H1 (cell line): Measurements from ENCODE around the gene GNB1. TPM values are rescaled to one million over a fixed set of nuclear protein-coding genes. Genes with fewer than 3 reads are reported as not detected.

ENCODE experiments used
- CTCF ChIA-PET: fragments of 300-600 bp; sonication (Branson Sonifier 250); formaldehyde crosslinking; loops from one replicate; lab custom pipeline; 2021; ENCODE audit not compliant: partially characterized antibody; lab: Charles Lee
- POLR2A ChIA-PET: fragments of 300-600 bp; sonication (Branson Sonifier 250); formaldehyde crosslinking; loops from one replicate; lab custom pipeline; 2021; ENCODE audit warnings: inconsistent platforms; ENCODE audit not compliant: partially characterized antibody; lab: Charles Lee
- DNase-seq, 2 experiments: peaks; one replicate each; pipeline versions ENCODE4 v3.0.0 to v3.0.0-alpha.2; 2010 to 2022; ENCODE audit warnings: low spot score in 2 of 2, low read depth in 1 of 2, mixed read lengths in 1 of 2
- FAIRE-seq: peaks from 2 replicates; lab custom pipeline; 2011; peaks lifted over from hg19 to GRCh38; lab: Jason Lieb, UNC
- H2AFZ ChIP-seq: 2 replicates; pipeline ENCODE4 v1.8.1; 2012; ENCODE audit warnings: low read length, inconsistent platforms
- H2AK5ac ChIP-seq: 2 replicates; pipeline ENCODE4 v1.6.1; 2013; ENCODE audit warnings: low read depth, low read length
- H2BK120ac ChIP-seq: replicated peaks from 2 replicates; pipeline ENCODE3; 2013; ENCODE audit warnings: low read depth, low read length, inconsistent platforms
- H2BK12ac ChIP-seq: 2 replicates; pipeline ENCODE4 v1.6.1; 2013; ENCODE audit warnings: low read depth, low read length
- H2BK15ac ChIP-seq: 2 replicates; pipeline ENCODE4 v1.6.1; 2013; ENCODE audit warnings: low read length
- H2BK20ac ChIP-seq: 2 replicates; pipeline ENCODE4 v1.6.1; 2013; ENCODE audit warnings: low read length
- H2BK5ac ChIP-seq: 2 replicates; pipeline ENCODE4 v1.6.1; 2013; ENCODE audit warnings: low read depth, low read length
- H3K14ac ChIP-seq: 2 replicates; pipeline ENCODE4 v1.6.1; 2013; ENCODE audit warnings: inconsistent platforms; ENCODE audit not compliant: insufficient read length
- H3K18ac ChIP-seq: 2 replicates; pipeline ENCODE4 v1.6.1; 2013; ENCODE audit warnings: low read length; ENCODE audit errors: extremely low read depth
- H3K23ac ChIP-seq: 2 replicates; pipeline ENCODE4 v1.6.1; 2013; ENCODE audit warnings: inconsistent platforms; ENCODE audit not compliant: insufficient read length
- H3K23me2 ChIP-seq: 2 replicates; pipeline ENCODE4 v1.6.1; 2013; ENCODE audit warnings: low read depth, low read length
- H3K27ac ChIP-seq: 2 replicates; pipeline ENCODE4 v1.6.1; 2011; ENCODE audit warnings: low read depth, low read length, inconsistent platforms
- H3K27me3 ChIP-seq, 4 experiments: replicated peaks in 1 of 4; 1 replicate in 1 of 4; 2 replicates in 3 of 4; pipeline versions ENCODE4 v1.6.1 to v1.8.1; 2011 to 2013; ENCODE audit warnings: low read length in 3 of 4, mild to moderate bottlenecking in 3 of 4, inconsistent platforms in 2 of 4, mixed read lengths in 2 of 4, moderate library complexity in 1 of 4; ENCODE audit not compliant: control insufficient read depth in 3 of 4, insufficient read depth in 3 of 4; ENCODE audit errors: extremely low read depth in 1 of 4
- H3K36me3 ChIP-seq, 4 experiments: 2 replicates each; pipeline versions ENCODE4 v1.6.1 to v1.8.1; 2011 to 2013; ENCODE audit warnings: mild to moderate bottlenecking in 4 of 4, low read length in 3 of 4, moderate library complexity in 2 of 4, control low read depth in 1 of 4, inconsistent platforms in 1 of 4; ENCODE audit not compliant: insufficient read depth in 4 of 4, control insufficient read depth in 2 of 4
- H3K4ac ChIP-seq: replicated peaks from 2 replicates; pipeline ENCODE3; 2013; ENCODE audit warnings: low read length, low read depth, mixed read lengths, inconsistent platforms; ENCODE audit not compliant: insufficient read length
- H3K4me1 ChIP-seq, 4 experiments: replicated peaks in 1 of 4; 1 replicate in 1 of 4; 2 replicates in 3 of 4; pipeline versions ENCODE4 v1.6.1 to v1.8.1; 2011 to 2013; ENCODE audit warnings: low read length in 3 of 4, inconsistent platforms in 2 of 4, mixed read lengths in 1 of 4; ENCODE audit not compliant: insufficient read depth in 4 of 4, control insufficient read depth in 3 of 4
- H3K4me2 ChIP-seq, 2 experiments: 2 replicates each; pipeline versions ENCODE4 v1.6.1 to v1.8.1; 2011 to 2013; ENCODE audit warnings: low read depth in 2 of 2, low read length in 2 of 2, control low read depth in 1 of 2, inconsistent platforms in 1 of 2, mild to moderate bottlenecking in 1 of 2; ENCODE audit not compliant: insufficient read depth in 1 of 2
- H3K4me3 ChIP-seq, 4 experiments: fragments of 200-600, 300-600 bp in 1 of 4; sonication (generic), shearing (Covaris generic), sonication (Bioruptor Twin) in 1 of 4; 2 replicates each; pipeline versions ENCODE4 v1.5.1 to v1.8.1; 2011 to 2016; ENCODE audit warnings: low read length in 4 of 4, low read depth in 3 of 4, control low read depth in 2 of 4, inconsistent platforms in 2 of 4, mild to moderate bottlenecking in 2 of 4, mixed read lengths in 1 of 4, moderate library complexity in 1 of 4; ENCODE audit not compliant: insufficient read depth in 2 of 4; ENCODE audit errors: extremely low read depth in 1 of 4
- H3K56ac ChIP-seq: replicated peaks from 2 replicates; pipeline ENCODE3; 2013; ENCODE audit warnings: low read depth, mild to moderate bottlenecking, mixed read lengths, low read length, inconsistent platforms; ENCODE audit not compliant: insufficient read length
- H3K79me1 ChIP-seq: 2 replicates; pipeline ENCODE4 v1.6.1; 2013; ENCODE audit warnings: low read depth, low read length, control low read depth
- H3K79me2 ChIP-seq, 2 experiments: 2 replicates each; pipeline versions ENCODE4 v1.6.1 to v1.8.1; 2012 to 2013; ENCODE audit warnings: low read length in 2 of 2, mild to moderate bottlenecking in 2 of 2, inconsistent platforms in 1 of 2; ENCODE audit not compliant: insufficient read depth in 2 of 2, control insufficient read depth in 1 of 2
- H3K9ac ChIP-seq, 4 experiments: replicated peaks in 1 of 4; 1 replicate in 1 of 4; 2 replicates in 3 of 4; pipeline versions ENCODE4 v1.6.1 to v1.8.1; 2011 to 2013; ENCODE audit warnings: low read depth in 3 of 4, low read length in 3 of 4, control low read depth in 2 of 4, mild to moderate bottlenecking in 2 of 4, moderate library complexity in 2 of 4, inconsistent platforms in 1 of 4; ENCODE audit errors: extremely low read depth in 1 of 4
- H3K9me3 ChIP-seq, 2 experiments: 2 replicates each; pipeline versions ENCODE4 v1.6.1 to v1.8.1; 2012 to 2013; ENCODE audit warnings: mild to moderate bottlenecking in 2 of 2, moderate library complexity in 2 of 2, control low read depth in 1 of 2, inconsistent platforms in 1 of 2, low read depth in 1 of 2, low read length in 1 of 2, mixed read lengths in 1 of 2; ENCODE audit not compliant: insufficient read depth in 2 of 2
- H4K20me1 ChIP-seq, 2 experiments: replicated peaks in 1 of 2; 2 replicates each; pipeline versions ENCODE3 to v1.8.1; 2011 to 2013; ENCODE audit warnings: inconsistent platforms in 2 of 2, low read length in 2 of 2, mild to moderate bottlenecking in 1 of 2; ENCODE audit not compliant: insufficient read depth in 2 of 2, control insufficient read depth in 1 of 2
- H4K5ac ChIP-seq: 2 replicates; pipeline ENCODE4 v1.6.1; 2013; ENCODE audit warnings: low read length, low read depth, mixed read lengths, inconsistent platforms; ENCODE audit not compliant: insufficient read length
- H4K8ac ChIP-seq: 2 replicates; pipeline ENCODE4 v1.8.0; 2013; ENCODE audit warnings: mild to moderate bottlenecking, moderate library complexity, low read length, inconsistent platforms; ENCODE audit not compliant: insufficient read depth; ENCODE audit errors: extremely low read depth
- H4K91ac ChIP-seq: replicated peaks from 2 replicates; pipeline ENCODE3; 2013; ENCODE audit warnings: low read length, mixed read lengths, inconsistent platforms; ENCODE audit not compliant: insufficient read length
- CBX8 ChIP-seq: fragments of 300-800, 300-1000 bp; sonication (generic); IDR thresholded peaks from 2 replicates; pipeline ENCODE4 v1.7.1; 2016; ENCODE audit warnings: low read depth, low read length, borderline replicate concordance
- CEBPB ChIP-seq: IDR thresholded peaks from 2 replicates; pipeline ENCODE4 v1.6.1; 2012; ENCODE audit warnings: low read depth, low read length
- CTBP2 ChIP-seq: IDR thresholded peaks from 2 replicates; pipeline ENCODE4 v1.7.0; 2011; ENCODE audit warnings: borderline replicate concordance, mild to moderate bottlenecking, moderate library complexity, mixed read lengths, low read length; ENCODE audit not compliant: insufficient read depth, insufficient read length
- NANOG ChIP-seq: IDR thresholded peaks from 2 replicates; pipeline ENCODE4 v1.6.1; 2011; ENCODE audit warnings: low read length, low read depth, mild to moderate bottlenecking, inconsistent platforms; ENCODE audit not compliant: insufficient read depth, poor library complexity, severe bottlenecking
- YY1 ChIP-seq: IDR thresholded peaks from 2 replicates; pipeline ENCODE4 v1.6.1; 2011; ENCODE audit warnings: low read depth, mild to moderate bottlenecking, low read length
- WGBS, 2 experiments: shearing (Covaris generic) in 1 of 2; methylation state at CpG; one replicate each; pipeline versions ENCODE4 v1.1.6 to v1.1.7; 2013 to 2015; ENCODE audit warnings: low lambda C conversion rate in 2 of 2, mixed read lengths in 2 of 2, inconsistent platforms in 1 of 2, low coverage in 1 of 2, missing lambda C conversion rate in 1 of 2; ENCODE audit not compliant: insufficient replicate concordance in 2 of 2, insufficient coverage in 1 of 2, insufficient read length in 1 of 2; ENCODE audit errors: extremely low coverage in 1 of 2, missing lambda C conversion rate in 1 of 2; 5-methylcytosine and 5-hydroxymethylcytosine counted together
- polyA plus RNA-seq, 7 experiments: library from polyadenylated mRNA; depleted of rRNA in 3 of 7; stranded (reverse) in 5 of 7; unstranded in 2 of 7; fragments of >200 nt in 5 of 7; fragments of 200-250 nt in 2 of 7; gene quantifications; 1 replicate in 5 of 7; 2 replicates in 1 of 7; 4 replicates in 1 of 7; pipeline versions ENCODE4 v1.2.1 to v1.2.3, GENCODE V29; 2011 to 2013; ENCODE audit warnings: missing spikeins in 2 of 7, mixed read lengths in 2 of 7
- total RNA-seq: library from RNA; stranded (reverse); fragmentation: NEBNext Ultra II Directional; extraction: Animal tissue kit (Norgen Biotek cat#: 25700); gene quantifications from 2 replicates; pipeline ENCODE4 v1.2.1, GENCODE V29; 2021

Gene GNB1
- total and polyA plus RNA-seq, 2 of the 8 experiments (the other 6 are each of a cell fraction or from before 2014, with no cell fraction given) = 343 to 382 TPM

DNA sequence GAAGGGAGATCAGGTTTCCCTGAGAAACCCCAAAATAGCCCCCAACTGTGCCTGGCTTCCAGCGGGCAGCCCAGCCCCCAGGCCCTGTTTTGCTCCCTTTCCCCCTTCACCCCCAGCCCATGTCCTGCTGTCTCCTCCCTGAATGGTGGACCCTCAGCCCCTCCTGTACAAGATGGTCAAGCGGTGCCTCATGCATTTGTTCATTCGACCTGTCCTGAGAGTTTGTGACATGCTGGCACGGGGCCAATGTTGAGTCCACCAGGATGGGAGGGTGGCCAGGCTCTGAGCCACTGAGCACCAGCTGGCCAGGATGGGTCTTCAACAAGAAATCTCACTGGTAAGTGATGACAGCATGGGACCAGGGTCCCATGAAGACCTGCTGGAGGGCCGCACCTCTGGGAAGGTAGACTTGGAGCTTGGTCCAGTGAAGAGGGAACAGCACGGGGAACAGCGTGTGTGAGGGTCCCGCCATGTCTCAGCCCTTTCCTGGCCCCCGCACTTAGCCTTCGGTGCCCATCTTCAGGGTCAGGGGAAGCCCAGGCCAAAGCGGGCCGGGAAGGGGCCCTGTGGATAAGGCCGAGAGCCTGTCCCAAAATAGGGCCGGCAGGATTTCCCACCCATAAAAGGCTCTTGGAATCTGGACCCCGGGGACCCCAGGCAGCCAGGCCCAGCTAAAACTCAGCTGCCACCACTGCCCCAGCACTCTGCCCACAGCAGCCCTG lies 24.2 kb upstream of the GNB1 start, which contains the start of gene CALML6:
Gene CALML6 (plus strand): TSS at position 290 of the 722 bp plus-strand sequence. CDS start 21 bp downstream, at position 311.
- H2BK15ac ChIP-seq = peak within 1 kb of the TSS; percentile 72
- no peaks in the 10 kb centered on the region for H3K79me1 ChIP-seq
- no peak within 1 kb of the TSS for H3K9ac ChIP-seq
- no peak within 1 kb of the TSS for H3K56ac ChIP-seq
- H3K27me3 ChIP-seq = no peaks in the 10 kb centered on the region; a peak in 2 of 7 replicates
- H3K79me2 ChIP-seq = no peaks in the 10 kb centered on the region
- peaks cover 4% of the 10 kb centered on the region; the same call in 1 of the 2 replicates for H3K23me2 ChIP-seq
- no peak within 1 kb of the TSS for H4K91ac ChIP-seq
- H2BK120ac ChIP-seq = no peak within 1 kb of the TSS
- H2AFZ ChIP-seq = no peak within 1 kb of the TSS
- no peak for FAIRE-seq
- no peak within 1 kb of the TSS for H4K5ac ChIP-seq
- no peak within 1 kb of the TSS for H3K14ac ChIP-seq
- DNase-seq = no peak
- no peak within 1 kb of the TSS for H3K18ac ChIP-seq
- peak within 1 kb of the TSS; percentile 72; the same call in 1 of the 2 replicates for H4K8ac ChIP-seq
- no peaks in the 10 kb centered on the region for H3K9me3 ChIP-seq
- H2BK20ac ChIP-seq = no peak within 1 kb of the TSS
- WGBS, 2 experiments = 92% methylated on average over 15 of the region's 15 CpGs; no CpG with 5 or more reads in 1 of the 2 experiments
- H4K20me1 ChIP-seq = no peaks in the 10 kb centered on the region
- no peak within 1 kb of the TSS for H3K4ac ChIP-seq
- H2AK5ac ChIP-seq = 0 out of 2 replicates have a peak within 1 kb of the TSS, but pooled peaks have one; percentile 24
- no peaks in the 10 kb centered on the region for H3K36me3 ChIP-seq
- ChIA-PET POLR2A (interaction anchor here (0.6 to 1.2 kb wide), 4 partner anchors 9 to 290 kb away, joined by 3 read pairs; no protein-coding TSS in a partner anchor), CTCF (interaction anchor here (0.5 to 2.9 kb wide), 8 partner anchors 9 to 132 kb away, joined by 3 to 12 read pairs (median 4); no protein-coding TSS in a partner anchor)
- no peak within 1 kb of the TSS for H3K27ac ChIP-seq
- peaks cover 0 to 18% (median 12%) of the 10 kb centered on the region in 4 experiments; a peak in 6 of 7 replicates for H3K4me1 ChIP-seq
- peak within 1 kb of the TSS; percentile 68; the same call in 1 of the 2 replicates for H2BK12ac ChIP-seq
- H2BK5ac ChIP-seq = peak within 1 kb of the TSS; percentile 2; the same call in 1 of the 2 replicates
- no peak within 1 kb of the TSS for H3K4me3 ChIP-seq
- no peak within 1 kb of the TSS for H3K23ac ChIP-seq
- H3K4me2 ChIP-seq = no peak within 1 kb of the TSS
- TF ChIP-seq YY1 (no peak), CEBPB (no peak), CTBP2 (no peak), NANOG (no peak), CBX8 (no peak)
